Measurements from ENCODE around the gene PAPOLA.

Gene PAPOLA

GRCh38 chr14:96484399-96484798 lies 17.8 kb upstream of the PAPOLA start:
- H3K4me1 ChIP-seq (ENCODE audit: control insufficient read depth, insufficient read depth, low read length): no peaks in the 10 kb centered on the region
- H3K4me3 ChIP-seq (ENCODE audit: low read depth, low read length): no peak overlapping the region
- POLR2A ChIA-PET: no interaction called here
- CTCF ChIA-PET: interaction anchor here (0.6 kb wide), 1 partner anchor 175 kb away, joined by 3 read pairs; no protein-coding TSS in a partner anchor
- no peaks in the 10 kb centered on the region for H3K36me3 ChIP-seq (ENCODE audit: control insufficient read depth in 2 of 2, insufficient read depth in 1 of 2, low read length in 2 of 2)
- no peak overlapping the region for H3K27ac ChIP-seq (ENCODE audit: extremely low read depth, low read depth, low read length)
- H3K9me3 ChIP-seq (ENCODE audit: control insufficient read depth, insufficient read depth, low read depth, low read length): no peaks in the 10 kb centered on the region
- TF ChIP-seq, protein P1, sequence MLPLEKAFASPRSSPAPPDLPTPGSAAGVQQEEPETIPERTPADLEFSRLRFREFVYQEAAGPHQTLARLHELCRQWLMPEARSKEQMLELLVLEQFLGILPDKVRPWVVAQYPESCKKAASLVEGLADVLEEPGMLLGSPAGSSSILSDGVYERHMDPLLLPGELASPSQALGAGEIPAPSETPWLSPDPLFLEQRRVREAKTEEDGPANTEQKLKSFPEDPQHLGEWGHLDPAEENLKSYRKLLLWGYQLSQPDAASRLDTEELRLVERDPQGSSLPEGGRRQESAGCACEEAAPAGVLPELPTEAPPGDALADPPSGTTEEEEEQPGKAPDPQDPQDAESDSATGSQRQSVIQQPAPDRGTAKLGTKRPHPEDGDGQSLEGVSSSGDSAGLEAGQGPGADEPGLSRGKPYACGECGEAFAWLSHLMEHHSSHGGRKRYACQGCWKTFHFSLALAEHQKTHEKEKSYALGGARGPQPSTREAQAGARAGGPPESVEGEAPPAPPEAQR (tag by site-specific recombination; IDR thresholded peaks at IDR 0.05): no peak
- TF ChIP-seq TSHZ1 (tag by site-specific recombination; IDR thresholded peaks at IDR 0.05; ENCODE audit: borderline replicate concordance): no peak
- TF ChIP-seq, protein P2, sequence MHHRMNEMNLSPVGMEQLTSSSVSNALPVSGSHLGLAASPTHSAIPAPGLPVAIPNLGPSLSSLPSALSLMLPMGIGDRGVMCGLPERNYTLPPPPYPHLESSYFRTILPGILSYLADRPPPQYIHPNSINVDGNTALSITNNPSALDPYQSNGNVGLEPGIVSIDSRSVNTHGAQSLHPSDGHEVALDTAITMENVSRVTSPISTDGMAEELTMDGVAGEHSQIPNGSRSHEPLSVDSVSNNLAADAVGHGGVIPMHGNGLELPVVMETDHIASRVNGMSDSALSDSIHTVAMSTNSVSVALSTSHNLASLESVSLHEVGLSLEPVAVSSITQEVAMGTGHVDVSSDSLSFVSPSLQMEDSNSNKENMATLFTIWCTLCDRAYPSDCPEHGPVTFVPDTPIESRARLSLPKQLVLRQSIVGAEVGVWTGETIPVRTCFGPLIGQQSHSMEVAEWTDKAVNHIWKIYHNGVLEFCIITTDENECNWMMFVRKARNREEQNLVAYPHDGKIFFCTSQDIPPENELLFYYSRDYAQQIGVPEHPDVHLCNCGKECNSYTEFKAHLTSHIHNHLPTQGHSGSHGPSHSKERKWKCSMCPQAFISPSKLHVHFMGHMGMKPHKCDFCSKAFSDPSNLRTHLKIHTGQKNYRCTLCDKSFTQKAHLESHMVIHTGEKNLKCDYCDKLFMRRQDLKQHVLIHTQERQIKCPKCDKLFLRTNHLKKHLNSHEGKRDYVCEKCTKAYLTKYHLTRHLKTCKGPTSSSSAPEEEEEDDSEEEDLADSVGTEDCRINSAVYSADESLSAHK (tag by site-specific recombination; IDR thresholded peaks at IDR 0.05): no peak
- no peak for TF ChIP-seq ZNF138 (tag by site-specific recombination; IDR thresholded peaks at IDR 0.05; ENCODE audit: borderline replicate concordance)
- no peak for TF ChIP-seq YY1 (tag by site-specific recombination; IDR thresholded peaks at IDR 0.05)
- no peak for TF ChIP-seq ZNF112 (tag by site-specific recombination; IDR thresholded peaks at IDR 0.05)
- TF ChIP-seq ZNF2 (tag by site-specific recombination; IDR thresholded peaks at IDR 0.05): no peak
- TF ChIP-seq ZNF248 (tag by site-specific recombination; IDR thresholded peaks at IDR 0.05): no peak
- TF ChIP-seq ZBTB20 (tag by site-specific recombination; IDR thresholded peaks at IDR 0.05): no peak
- TF ChIP-seq, protein P3, sequence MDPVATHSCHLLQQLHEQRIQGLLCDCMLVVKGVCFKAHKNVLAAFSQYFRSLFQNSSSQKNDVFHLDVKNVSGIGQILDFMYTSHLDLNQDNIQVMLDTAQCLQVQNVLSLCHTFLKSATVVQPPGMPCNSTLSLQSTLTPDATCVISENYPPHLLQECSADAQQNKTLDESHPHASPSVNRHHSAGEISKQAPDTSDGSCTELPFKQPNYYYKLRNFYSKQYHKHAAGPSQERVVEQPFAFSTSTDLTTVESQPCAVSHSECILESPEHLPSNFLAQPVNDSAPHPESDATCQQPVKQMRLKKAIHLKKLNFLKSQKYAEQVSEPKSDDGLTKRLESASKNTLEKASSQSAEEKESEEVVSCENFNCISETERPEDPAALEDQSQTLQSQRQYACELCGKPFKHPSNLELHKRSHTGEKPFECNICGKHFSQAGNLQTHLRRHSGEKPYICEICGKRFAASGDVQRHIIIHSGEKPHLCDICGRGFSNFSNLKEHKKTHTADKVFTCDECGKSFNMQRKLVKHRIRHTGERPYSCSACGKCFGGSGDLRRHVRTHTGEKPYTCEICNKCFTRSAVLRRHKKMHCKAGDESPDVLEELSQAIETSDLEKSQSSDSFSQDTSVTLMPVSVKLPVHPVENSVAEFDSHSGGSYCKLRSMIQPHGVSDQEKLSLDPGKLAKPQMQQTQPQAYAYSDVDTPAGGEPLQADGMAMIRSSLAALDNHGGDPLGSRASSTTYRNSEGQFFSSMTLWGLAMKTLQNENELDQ (tag by site-specific recombination; IDR thresholded peaks at IDR 0.05; ENCODE audit: low read depth): no peak
- TF ChIP-seq, protein P4, sequence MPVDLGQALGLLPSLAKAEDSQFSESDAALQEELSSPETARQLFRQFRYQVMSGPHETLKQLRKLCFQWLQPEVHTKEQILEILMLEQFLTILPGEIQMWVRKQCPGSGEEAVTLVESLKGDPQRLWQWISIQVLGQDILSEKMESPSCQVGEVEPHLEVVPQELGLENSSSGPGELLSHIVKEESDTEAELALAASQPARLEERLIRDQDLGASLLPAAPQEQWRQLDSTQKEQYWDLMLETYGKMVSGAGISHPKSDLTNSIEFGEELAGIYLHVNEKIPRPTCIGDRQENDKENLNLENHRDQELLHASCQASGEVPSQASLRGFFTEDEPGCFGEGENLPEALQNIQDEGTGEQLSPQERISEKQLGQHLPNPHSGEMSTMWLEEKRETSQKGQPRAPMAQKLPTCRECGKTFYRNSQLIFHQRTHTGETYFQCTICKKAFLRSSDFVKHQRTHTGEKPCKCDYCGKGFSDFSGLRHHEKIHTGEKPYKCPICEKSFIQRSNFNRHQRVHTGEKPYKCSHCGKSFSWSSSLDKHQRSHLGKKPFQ (tag by site-specific recombination; IDR thresholded peaks at IDR 0.05): no peak
- no peak for TF ChIP-seq ZNF558 (tag by site-specific recombination; IDR thresholded peaks at IDR 0.05)

- ChIA-PET CTCF (no interaction called here), POLR2A (no interaction called here)
Measured at GRCh38 chr14:96486705-96487104, 15.5 kb upstream of the PAPOLA start.

More at GRCh38 chr14:96486705-96487104, 15.5 kb upstream of the PAPOLA start:
- no peaks in the 10 kb centered on the region for H3K9me3 ChIP-seq (ENCODE audit: control insufficient read depth, insufficient read depth, low read depth, low read length)
- TF ChIP-seq, protein P5, sequence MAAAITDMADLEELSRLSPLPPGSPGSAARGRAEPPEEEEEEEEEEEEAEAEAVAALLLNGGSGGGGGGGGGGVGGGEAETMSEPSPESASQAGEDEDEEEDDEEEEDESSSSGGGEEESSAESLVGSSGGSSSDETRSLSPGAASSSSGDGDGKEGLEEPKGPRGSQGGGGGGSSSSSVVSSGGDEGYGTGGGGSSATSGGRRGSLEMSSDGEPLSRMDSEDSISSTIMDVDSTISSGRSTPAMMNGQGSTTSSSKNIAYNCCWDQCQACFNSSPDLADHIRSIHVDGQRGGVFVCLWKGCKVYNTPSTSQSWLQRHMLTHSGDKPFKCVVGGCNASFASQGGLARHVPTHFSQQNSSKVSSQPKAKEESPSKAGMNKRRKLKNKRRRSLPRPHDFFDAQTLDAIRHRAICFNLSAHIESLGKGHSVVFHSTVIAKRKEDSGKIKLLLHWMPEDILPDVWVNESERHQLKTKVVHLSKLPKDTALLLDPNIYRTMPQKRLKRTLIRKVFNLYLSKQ (tag by site-specific recombination; IDR thresholded peaks at IDR 0.05; ENCODE audit: borderline replicate concordance): no peak
- TF ChIP-seq ZNF155 (tag by site-specific recombination; IDR thresholded peaks at IDR 0.05) (no peak), OVOL3 (tag by site-specific recombination; IDR thresholded peaks at IDR 0.05) (no peak), ZIC2 (tag by site-specific recombination; IDR thresholded peaks at IDR 0.05) (no peak), GLI4 (tag by site-specific recombination; IDR thresholded peaks at IDR 0.05) (no peak), MEIS1 (CRISPR knock-in tag; IDR thresholded peaks at IDR 0.05; ENCODE audit: borderline replicate concordance) (no peak), INSM2 (tag by site-specific recombination; IDR thresholded peaks at IDR 0.05) (no peak)
- no peak overlapping the region for H3K4me3 ChIP-seq (ENCODE audit: low read depth, low read length)
- H3K36me3 ChIP-seq (ENCODE audit: control insufficient read depth in 2 of 2, insufficient read depth in 1 of 2, low read length in 2 of 2): no peaks in the 10 kb centered on the region
- H3K27ac ChIP-seq (ENCODE audit: extremely low read depth, low read depth, low read length): no peak overlapping the region
- no peaks in the 10 kb centered on the region for H3K4me1 ChIP-seq (ENCODE audit: control insufficient read depth, insufficient read depth, low read length)

Measured in HEK293 (cell line).